GM06990 (cell line): ENCODE data around the gene PSME3.
"Not testable (repeated sequence)": the region's sequence is repeated elsewhere in the genome, so short reads cannot be mapped to it uniquely, and the experiment has no call there.

Source experiments
- DNase-seq: peaks from one replicate; pipeline ENCODE4 v3.0.0-alpha.2; 2011; ENCODE audit not compliant: insufficient read length; ENCODE audit errors: extremely low read depth
- H3K27me3 ChIP-seq: replicated peaks from 2 replicates; pipeline ENCODE4 v1.6.0; 2011; ENCODE audit warnings: low read length; ENCODE audit not compliant: control insufficient read depth, insufficient read depth
- H3K36me3 ChIP-seq: 2 replicates; pipeline ENCODE4 v1.5.1; 2011; ENCODE audit warnings: low read length; ENCODE audit not compliant: control insufficient read depth, insufficient read depth
- H3K4me3 ChIP-seq: replicated peaks from 2 replicates; pipeline ENCODE4 v1.5.1; 2011; ENCODE audit warnings: low read depth, mild to moderate bottlenecking, control low read depth, low read length
- CTCF ChIP-seq: IDR thresholded peaks from 2 replicates; pipeline ENCODE4 v1.5.1; 2011; ENCODE audit warnings: low read length, control low read depth, mild to moderate bottlenecking, inconsistent platforms; ENCODE audit not compliant: insufficient read depth, poor library complexity, severe bottlenecking

Gene PSME3

DNA sequence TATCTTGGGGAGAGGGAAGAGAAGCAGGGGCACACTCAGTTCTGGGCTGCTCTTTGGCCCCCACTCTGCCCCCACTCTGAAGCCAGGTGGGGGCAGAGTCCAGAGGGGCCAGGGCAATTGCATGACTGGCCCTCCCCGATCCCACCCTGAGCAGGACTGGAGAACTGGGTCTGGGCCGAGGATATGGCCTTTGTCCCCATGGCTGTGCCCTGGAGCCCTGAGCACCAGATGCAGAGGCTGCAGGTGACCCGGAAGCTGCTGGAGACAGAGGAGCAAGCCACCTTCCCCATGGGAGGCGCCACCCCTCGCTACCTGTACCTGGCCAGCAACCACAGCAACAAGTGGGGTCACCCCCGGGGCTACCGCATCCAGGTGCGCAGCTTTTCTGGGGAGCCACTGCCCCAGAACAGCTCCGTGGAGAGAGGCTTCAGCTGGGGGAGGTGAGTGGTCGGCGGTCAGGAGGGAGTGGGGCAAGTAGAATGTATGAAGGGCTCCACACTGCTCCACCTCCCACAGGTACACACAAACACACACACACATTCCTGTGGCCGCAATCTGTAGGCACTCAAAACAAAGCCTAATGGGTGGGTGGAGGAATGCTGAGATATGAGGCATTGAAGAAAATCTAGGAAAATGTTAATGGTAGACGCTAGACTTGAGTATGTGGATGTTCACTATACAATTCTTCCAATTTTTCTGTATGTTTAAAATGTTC, 39.2 kb downstream of the PSME3 start:
- no peak for DNase-seq
- Histone ChIP-seq H3K27me3 (no peaks in the 10 kb centered on the region), H3K36me3 (no peaks in the 10 kb centered on the region), H3K4me3 (no peak overlapping the region)
- TF ChIP-seq CTCF: no peak

GRCh38 chr17:42873315-42873714, 40.1 kb downstream of the PSME3 start:
- no peak for DNase-seq
- no peak for TF ChIP-seq CTCF
- no peaks in the 10 kb centered on the region for H3K27me3 ChIP-seq
- no peak overlapping the region for H3K4me3 ChIP-seq
- H3K36me3 ChIP-seq: no peaks in the 10 kb centered on the region

DNA sequence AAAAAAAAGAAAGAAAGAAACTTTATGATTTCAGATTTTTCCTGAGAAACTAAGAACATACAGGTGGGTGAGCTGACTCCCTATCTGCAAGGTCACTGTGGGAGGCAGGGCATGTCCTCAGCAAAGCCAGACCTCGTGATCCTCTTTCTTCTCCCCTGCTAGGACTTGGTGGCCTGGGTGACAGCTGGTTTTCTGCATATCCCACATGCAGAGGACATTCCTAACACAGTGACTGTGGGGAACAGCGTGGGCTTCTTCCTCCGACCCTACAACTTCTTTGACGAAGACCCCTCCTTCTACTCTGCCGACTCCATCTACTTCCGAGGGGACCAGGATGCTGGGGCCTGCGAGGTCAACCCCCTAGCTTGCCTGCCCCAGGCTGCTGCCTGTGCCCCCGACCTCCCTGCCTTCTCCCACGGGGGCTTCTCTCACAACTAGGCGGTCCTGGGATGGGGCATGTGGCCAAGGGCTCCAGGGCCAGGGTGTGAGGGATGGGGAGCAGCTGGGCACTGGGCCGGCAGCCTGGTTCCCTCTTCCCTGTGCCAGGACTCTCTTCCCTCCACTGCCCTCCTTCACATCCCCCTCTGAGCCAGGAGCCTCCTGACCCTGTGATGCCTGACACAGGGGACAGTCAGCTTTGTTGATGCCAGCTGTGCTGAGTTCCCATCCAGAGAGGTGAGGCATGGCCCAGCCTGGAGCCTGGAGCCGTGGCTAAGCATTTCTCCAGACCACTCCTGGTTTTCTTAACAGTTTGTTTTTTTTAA, 40.9 kb downstream of the PSME3 start:
- not testable (repeated sequence) for DNase-seq, H3K36me3 ChIP-seq, H3K27me3 ChIP-seq, H3K4me3 ChIP-seq

DNA sequence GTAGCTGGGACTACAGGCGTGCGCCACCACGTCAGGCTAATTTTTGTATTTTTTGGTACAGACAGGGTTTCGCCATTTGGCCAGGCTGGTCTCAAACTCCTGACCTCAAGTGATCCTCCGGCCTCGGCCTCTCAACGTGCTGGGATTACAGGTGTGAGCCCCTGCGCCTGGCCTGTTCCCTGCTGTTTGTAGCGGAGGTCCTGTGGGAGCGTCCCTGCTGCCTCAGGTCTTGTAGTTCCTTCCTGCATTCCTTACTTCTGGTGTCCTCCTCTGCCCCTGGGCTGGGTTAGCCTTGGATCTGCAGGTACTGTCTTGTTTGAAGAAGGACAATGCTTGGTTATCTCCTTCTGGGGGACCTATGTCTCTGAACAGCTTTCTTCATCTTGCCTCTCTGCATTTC, 43.8 kb downstream of the PSME3 start:
- Histone ChIP-seq H3K4me3 (no peak overlapping the region), H3K36me3 (no peaks in the 10 kb centered on the region), H3K27me3 (peaks cover 2% of the 10 kb centered on the region)
- DNase-seq: no peak
- TF ChIP-seq CTCF: no peak

GRCh38 chr17:42878123-42878880, 45.1 kb downstream of the PSME3 start:
- H3K27me3 ChIP-seq: peaks cover 2% of the 10 kb centered on the region
- no peak for DNase-seq
- no peak for TF ChIP-seq CTCF
- H3K4me3 ChIP-seq: no peak overlapping the region
- no peaks in the 10 kb centered on the region for H3K36me3 ChIP-seq
